ENCODE results near the gene THNSL1.

The THNSL1 gene

GRCh38 chr10:25061125-25061524 lies 44.7 kb downstream of the THNSL1 start:
- DNase-seq, result no peak

GRCh38 chr10:25061711-25062449 lies 45.5 kb downstream of the THNSL1 start:
- DNase-seq, result no peak

- DNase-seq, result no peak
Measured at GRCh38 chr10:25063157-25063556, 46.7 kb downstream of the THNSL1 start.

GRCh38 chr10:25063644-25064043 lies 47.2 kb downstream of the THNSL1 start:
- DNase-seq, result no peak

- DNase-seq, result no peak
Measured at GRCh38 chr10:25064401-25064800, 48.0 kb downstream of the THNSL1 start.

- no peak for DNase-seq
Measured at GRCh38 chr10:25065761-25066476, 49.5 kb downstream of the THNSL1 start.

- no peak for DNase-seq
Measured at GRCh38 chr10:25068152-25069058, 52.0 kb downstream of the THNSL1 start.

GRCh38 chr10:25071227-25071626 lies 54.8 kb downstream of the THNSL1 start:
- DNase-seq, result no peak

- DNase-seq, result no peak
Measured at GRCh38 chr10:25072786-25073185, 56.4 kb downstream of the THNSL1 start.

GRCh38 chr10:25075825-25076224 lies 59.4 kb downstream of the THNSL1 start:
- DNase-seq, result no peak
